ENCODE results near the gene KRTAP1-3.

DNA sequence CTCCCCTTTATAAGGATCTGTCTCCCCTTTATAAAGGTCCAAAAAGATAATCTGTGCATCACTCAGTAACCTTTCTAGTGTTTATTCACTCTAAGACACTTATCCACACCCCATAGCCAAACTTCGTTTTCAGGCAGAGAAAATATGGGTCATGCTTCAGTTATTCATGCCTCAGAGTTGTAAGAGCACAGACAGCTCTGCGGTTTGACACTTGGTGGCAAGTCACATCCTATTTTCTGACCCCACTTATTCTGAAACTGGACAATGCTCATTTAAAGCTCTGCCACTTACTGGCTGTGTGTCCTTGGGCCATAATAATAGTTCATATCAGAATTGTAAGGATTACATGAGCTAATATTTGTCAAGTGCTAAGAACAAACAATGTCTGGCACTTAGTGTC is 14.4 kb upstream of the KRTAP1-3 start:
- TF ChIP-seq POLR2A (IDR thresholded peaks at IDR 0.05) = no peak
- no peak for TF ChIP-seq CTCF (IDR thresholded peaks at IDR 0.05)

Data from heart left ventricle (tissue), 13 donors.